GM12878 (cell line): ENCODE data around the gene EHMT2. TPM values are rescaled to one million over a fixed set of nuclear protein-coding genes. Genes with fewer than 3 reads are reported as not detected.

Experiments
- ATAC-seq: fragments of 200-7000 bp; cut with Tn5 transposase; 3 replicates; pipeline ENCODE4 v1.9.1; 2020; ENCODE audit warnings: mild to moderate bottlenecking, moderate library complexity
- BruUV-seq: library from RNA; stranded (reverse); fragments of 400-500 nt; replicated peaks from 2 replicates; lab custom pipeline; 2021; lab: Mats Ljungman, UMichigan
- CTCF ChIA-PET: fragments of 300-600 bp; sonication (Branson Sonifier 250); formaldehyde crosslinking; extraction: SDS; loops from one replicate; lab custom pipeline; 2021; ENCODE audit warnings: inconsistent platforms; lab: Yijun Ruan, JAX
- POLR2A ChIA-PET: fragments of 350-600 bp; formaldehyde crosslinking; extraction: SDS; loops from one replicate; lab custom pipeline; 2021; ENCODE audit warnings: inconsistent platforms; lab: Charles Lee
- RAD21 ChIA-PET: fragments of 300-600 bp; sonication (Branson Sonifier 250); formaldehyde crosslinking; loops from one replicate; lab custom pipeline; 2023; ENCODE audit warnings: antibody characterized with exemption; ENCODE audit not compliant: unreplicated experiment; lab: Charles Lee
- SMC1A ChIA-PET: fragments of 300-600 bp; sonication (Branson Sonifier 250); formaldehyde crosslinking; loops from one replicate; lab custom pipeline; 2023; ENCODE audit not compliant: unreplicated experiment, uncharacterized antibody; lab: Charles Lee
- DNase-seq: peaks from one replicate; pipeline ENCODE4 v3.0.0-alpha.2; 2011; ENCODE audit warnings: low read depth, low spot score
- FAIRE-seq: peaks from 3 replicates; lab custom pipeline; 2011; peaks lifted over from hg19 to GRCh38; lab: Jason Lieb, UNC
- H2AFZ ChIP-seq: 2 replicates; pipeline ENCODE4 v1.6.0; 2011; ENCODE audit warnings: low read depth, low read length, control low read depth; ENCODE audit not compliant: control insufficient read depth
- H3K27ac ChIP-seq: 2 replicates; pipeline ENCODE4 v1.5.1; 2011; ENCODE audit warnings: control low read depth; ENCODE audit not compliant: control insufficient read depth, insufficient read depth
- H3K27me3 ChIP-seq, 2 experiments: replicated peaks in 1 of 2; 2 replicates each; pipeline versions ENCODE4 v1.6.0 to v1.6.1; 2011; ENCODE audit warnings: low read length in 1 of 2; ENCODE audit not compliant: control insufficient read depth in 2 of 2, insufficient read depth in 2 of 2
- H3K36me3 ChIP-seq, 2 experiments: 2 replicates each; pipeline ENCODE4 v1.5.1; 2011; ENCODE audit warnings: low read length in 1 of 2; ENCODE audit not compliant: control insufficient read depth in 2 of 2, insufficient read depth in 2 of 2
- H3K4me1 ChIP-seq: 2 replicates; pipeline ENCODE4 v1.6.1; 2011; ENCODE audit warnings: mild to moderate bottlenecking, low read length, moderate library complexity, mixed read lengths; ENCODE audit not compliant: control insufficient read depth, insufficient read depth
- H3K4me2 ChIP-seq: 2 replicates; pipeline ENCODE4 v1.6.0; 2011; ENCODE audit warnings: control low read depth; ENCODE audit not compliant: control insufficient read depth, insufficient read depth
- H3K4me3 ChIP-seq: fragments of 200-600 bp; sonication (generic); 2 replicates; pipeline ENCODE4 v1.5.1; 2016
- H3K79me2 ChIP-seq: 2 replicates; pipeline ENCODE4 v1.6.0; 2011; ENCODE audit warnings: low read length; ENCODE audit not compliant: control insufficient read depth, insufficient read depth
- H3K9ac ChIP-seq: 2 replicates; pipeline ENCODE4 v1.8.0; 2011; ENCODE audit warnings: low read length, control low read depth, mixed read lengths; ENCODE audit not compliant: control insufficient read depth, insufficient read depth
- H3K9me3 ChIP-seq: replicated peaks from 3 replicates; pipeline ENCODE4 v1.5.1; 2011; ENCODE audit warnings: mild to moderate bottlenecking, low read length; ENCODE audit not compliant: control insufficient read depth, insufficient read depth
- H4K20me1 ChIP-seq: 2 replicates; pipeline ENCODE4 v1.6.0; 2011; ENCODE audit not compliant: control insufficient read depth, insufficient read depth
- ASH2L ChIP-seq: fragments of 300-600, 200-600 bp; sonication (generic); IDR thresholded peaks from 2 replicates; pipeline ENCODE4 v1.6.1; 2017; ENCODE audit warnings: low read depth, mild to moderate bottlenecking, borderline replicate concordance
- FOXK2 ChIP-seq: fragments of 450-650 bp; IDR thresholded peaks from 2 replicates; pipeline ENCODE4 v1.6.1; 2017; ENCODE audit warnings: mild to moderate bottlenecking, moderate library complexity
- HCFC1 ChIP-seq: fragments of 150-350 bp; IDR thresholded peaks from 2 replicates; pipeline ENCODE4 v1.6.1; 2014; ENCODE audit warnings: low read length
- POLR2AphosphoS5 ChIP-seq: IDR thresholded peaks from 2 replicates; pipeline ENCODE4 v1.6.1; 2011; ENCODE audit warnings: mild to moderate bottlenecking, low read length, inconsistent platforms
- SMAD5 ChIP-seq: IDR thresholded peaks from 2 replicates; pipeline ENCODE4 v1.6.1; 2016; ENCODE audit warnings: antibody characterized with exemption, low read depth
- ZNF274 ChIP-seq: IDR thresholded peaks from one replicate; pipeline ENCODE4 v1.8.0; 2011; ENCODE audit not compliant: insufficient read length, insufficient read depth
- WGBS: methylation state at CpG from one replicate; pipeline ENCODE4 v1.1.6; 2016; ENCODE audit warnings: low lambda C conversion rate; ENCODE audit not compliant: insufficient replicate concordance, insufficient coverage; ENCODE audit errors: missing lambda C conversion rate; 5-methylcytosine and 5-hydroxymethylcytosine counted together
- in situ Hi-C: fragments of 300-500 bp; cut with MboI; formaldehyde crosslinking; loops from 9 replicates; pipeline ENCODE4 v1.14.3; 2018; ENCODE audit warnings: mixed read lengths
- intact Hi-C: fragments of 100-400 bp; cut with micrococcal nuclease; formaldehyde crosslinking; loops from one replicate; pipeline ENCODE4 v1.14.2; 2022; ENCODE audit not compliant: unreplicated experiment
- polyA plus RNA-seq, 11 experiments: library from polyadenylated mRNA; depleted of rRNA in 4 of 11; unstranded in 6 of 11; stranded (reverse) in 5 of 11; fragments of >200 nt; fragmentation: Nextera tagmentation in 4 of 11; fragmentation: Illumina TruSeq in 1 of 11; extraction: Ambion mirVana in 4 of 11; extraction: Trizol in 1 of 11; gene quantifications; 1 replicate in 1 of 11; 2 replicates in 10 of 11; pipeline versions ENCODE4 v1.2.1 to v1.2.3, GENCODE V29; 2011 to 2016; ENCODE audit warnings: inconsistent platforms in 2 of 11, missing spikeins in 2 of 11, low read depth in 1 of 11
- total RNA-seq, 4 experiments: library from RNA; depleted of rRNA in 3 of 4; stranded (reverse); fragments of >200 nt in 3 of 4; fragmentation: Illumina TruSeq in 1 of 4; extraction: Trizol in 1 of 4; gene quantifications; 2 replicates each; pipeline versions ENCODE4 v1.2.1 to v1.2.3, GENCODE V29; 2013 to 2021
- TF ChIP-seq, protein P1 (sequence below): fragments of 450-650 bp; IDR thresholded peaks from 2 replicates; pipeline ENCODE4 v1.6.1; 2017; ENCODE audit warnings: mild to moderate bottlenecking, moderate library complexity
- TF ChIP-seq, protein P2 (sequence below): IDR thresholded peaks from 2 replicates; pipeline ENCODE4 v1.6.1; 2012; ENCODE audit warnings: improper control_type of control experiment, low read depth, low read length; ENCODE audit not compliant: insufficient replicate concordance
- TF ChIP-seq, protein P3 (sequence below): fragments of 450-650 bp; IDR thresholded peaks from 2 replicates; pipeline ENCODE4 v1.6.1; 2017; ENCODE audit warnings: borderline replicate concordance

Gene EHMT2
- total and polyA plus RNA-seq, 10 of the 15 experiments (the other 5 are each of a cell fraction or from before 2014, with no cell fraction given), result 1.7 to 53.2 (median 36.3) TPM

DNA sequence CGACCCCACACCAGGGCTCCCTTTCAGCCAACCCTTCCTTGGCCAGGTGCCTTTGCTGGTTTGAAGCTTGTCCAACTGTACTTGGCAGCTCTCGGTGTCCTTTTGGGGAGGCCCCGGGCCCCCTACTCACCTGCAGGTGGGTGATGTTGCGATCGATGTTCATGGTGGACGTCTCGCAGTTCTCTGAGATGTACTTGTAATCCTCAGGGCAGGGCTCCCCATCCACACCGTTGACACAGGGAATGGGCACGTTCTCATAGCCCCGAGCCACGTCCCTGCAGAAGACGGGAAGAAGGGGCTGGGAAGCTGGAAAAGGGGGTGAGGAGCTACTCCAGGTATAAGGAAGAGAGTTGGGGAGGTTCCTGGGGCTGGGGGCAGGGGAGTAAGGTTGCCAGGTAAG is 13.8 kb downstream of the EHMT2 start:
- H3K36me3 ChIP-seq, result peaks cover 11 to 39% of the 10 kb centered on the region in 2 experiments; a peak in 3 of 4 replicates
- H3K27ac ChIP-seq, result no peak overlapping the region
- no peaks in the 10 kb centered on the region for H3K27me3 ChIP-seq
- intact Hi-C loops, result no loop called here
- SMC1A ChIA-PET, result interaction anchor here (0.9 kb wide), 1 partner anchor 29 kb away, joined by 3 read pairs; no protein-coding TSS in a partner anchor
- no peaks in the 10 kb centered on the region for H3K4me1 ChIP-seq
- CTCF ChIA-PET, result interaction anchor here (0.6 to 2.0 kb wide), 3 partner anchors 8 to 25 kb away, joined by 4 to 7 read pairs (median 5); partner anchors contain the start of gene EHMT2
- 95% methylated on average over 9 of the region's 12 CpGs for WGBS
- TF ChIP-seq FOXK2 (no peak), ZNF274 (no peak), HCFC1 (no peak), POLR2AphosphoS5 (no peak), SMAD5 (no peak), ASH2L (no peak)
- TF ChIP-seq, protein P1, sequence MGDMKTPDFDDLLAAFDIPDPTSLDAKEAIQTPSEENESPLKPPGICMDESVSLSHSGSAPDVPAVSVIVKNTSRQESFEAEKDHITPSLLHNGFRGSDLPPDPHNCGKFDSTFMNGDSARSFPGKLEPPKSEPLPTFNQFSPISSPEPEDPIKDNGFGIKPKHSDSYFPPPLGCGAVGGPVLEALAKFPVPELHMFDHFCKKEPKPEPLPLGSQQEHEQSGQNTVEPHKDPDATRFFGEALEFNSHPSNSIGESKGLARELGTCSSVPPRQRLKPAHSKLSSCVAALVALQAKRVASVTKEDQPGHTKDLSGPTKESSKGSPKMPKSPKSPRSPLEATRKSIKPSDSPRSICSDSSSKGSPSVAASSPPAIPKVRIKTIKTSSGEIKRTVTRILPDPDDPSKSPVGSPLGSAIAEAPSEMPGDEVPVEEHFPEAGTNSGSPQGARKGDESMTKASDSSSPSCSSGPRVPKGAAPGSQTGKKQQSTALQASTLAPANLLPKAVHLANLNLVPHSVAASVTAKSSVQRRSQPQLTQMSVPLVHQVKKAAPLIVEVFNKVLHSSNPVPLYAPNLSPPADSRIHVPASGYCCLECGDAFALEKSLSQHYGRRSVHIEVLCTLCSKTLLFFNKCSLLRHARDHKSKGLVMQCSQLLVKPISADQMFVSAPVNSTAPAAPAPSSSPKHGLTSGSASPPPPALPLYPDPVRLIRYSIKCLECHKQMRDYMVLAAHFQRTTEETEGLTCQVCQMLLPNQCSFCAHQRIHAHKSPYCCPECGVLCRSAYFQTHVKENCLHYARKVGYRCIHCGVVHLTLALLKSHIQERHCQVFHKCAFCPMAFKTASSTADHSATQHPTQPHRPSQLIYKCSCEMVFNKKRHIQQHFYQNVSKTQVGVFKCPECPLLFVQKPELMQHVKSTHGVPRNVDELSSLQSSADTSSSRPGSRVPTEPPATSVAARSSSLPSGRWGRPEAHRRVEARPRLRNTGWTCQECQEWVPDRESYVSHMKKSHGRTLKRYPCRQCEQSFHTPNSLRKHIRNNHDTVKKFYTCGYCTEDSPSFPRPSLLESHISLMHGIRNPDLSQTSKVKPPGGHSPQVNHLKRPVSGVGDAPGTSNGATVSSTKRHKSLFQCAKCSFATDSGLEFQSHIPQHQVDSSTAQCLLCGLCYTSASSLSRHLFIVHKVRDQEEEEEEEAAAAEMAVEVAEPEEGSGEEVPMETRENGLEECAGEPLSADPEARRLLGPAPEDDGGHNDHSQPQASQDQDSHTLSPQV, result no peak
- TF ChIP-seq, protein P2, sequence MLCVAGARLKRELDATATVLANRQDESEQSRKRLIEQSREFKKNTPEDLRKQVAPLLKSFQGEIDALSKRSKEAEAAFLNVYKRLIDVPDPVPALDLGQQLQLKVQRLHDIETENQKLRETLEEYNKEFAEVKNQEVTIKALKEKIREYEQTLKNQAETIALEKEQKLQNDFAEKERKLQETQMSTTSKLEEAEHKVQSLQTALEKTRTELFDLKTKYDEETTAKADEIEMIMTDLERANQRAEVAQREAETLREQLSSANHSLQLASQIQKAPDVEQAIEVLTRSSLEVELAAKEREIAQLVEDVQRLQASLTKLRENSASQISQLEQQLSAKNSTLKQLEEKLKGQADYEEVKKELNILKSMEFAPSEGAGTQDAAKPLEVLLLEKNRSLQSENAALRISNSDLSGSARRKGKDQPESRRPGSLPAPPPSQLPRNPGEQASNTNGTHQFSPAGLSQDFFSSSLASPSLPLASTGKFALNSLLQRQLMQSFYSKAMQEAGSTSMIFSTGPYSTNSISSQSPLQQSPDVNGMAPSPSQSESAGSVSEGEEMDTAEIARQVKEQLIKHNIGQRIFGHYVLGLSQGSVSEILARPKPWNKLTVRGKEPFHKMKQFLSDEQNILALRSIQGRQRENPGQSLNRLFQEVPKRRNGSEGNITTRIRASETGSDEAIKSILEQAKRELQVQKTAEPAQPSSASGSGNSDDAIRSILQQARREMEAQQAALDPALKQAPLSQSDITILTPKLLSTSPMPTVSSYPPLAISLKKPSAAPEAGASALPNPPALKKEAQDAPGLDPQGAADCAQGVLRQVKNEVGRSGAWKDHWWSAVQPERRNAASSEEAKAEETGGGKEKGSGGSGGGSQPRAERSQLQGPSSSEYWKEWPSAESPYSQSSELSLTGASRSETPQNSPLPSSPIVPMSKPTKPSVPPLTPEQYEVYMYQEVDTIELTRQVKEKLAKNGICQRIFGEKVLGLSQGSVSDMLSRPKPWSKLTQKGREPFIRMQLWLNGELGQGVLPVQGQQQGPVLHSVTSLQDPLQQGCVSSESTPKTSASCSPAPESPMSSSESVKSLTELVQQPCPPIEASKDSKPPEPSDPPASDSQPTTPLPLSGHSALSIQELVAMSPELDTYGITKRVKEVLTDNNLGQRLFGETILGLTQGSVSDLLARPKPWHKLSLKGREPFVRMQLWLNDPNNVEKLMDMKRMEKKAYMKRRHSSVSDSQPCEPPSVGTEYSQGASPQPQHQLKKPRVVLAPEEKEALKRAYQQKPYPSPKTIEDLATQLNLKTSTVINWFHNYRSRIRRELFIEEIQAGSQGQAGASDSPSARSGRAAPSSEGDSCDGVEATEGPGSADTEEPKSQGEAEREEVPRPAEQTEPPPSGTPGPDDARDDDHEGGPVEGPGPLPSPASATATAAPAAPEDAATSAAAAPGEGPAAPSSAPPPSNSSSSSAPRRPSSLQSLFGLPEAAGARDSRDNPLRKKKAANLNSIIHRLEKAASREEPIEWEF, result no peak
- TF ChIP-seq, protein P3, sequence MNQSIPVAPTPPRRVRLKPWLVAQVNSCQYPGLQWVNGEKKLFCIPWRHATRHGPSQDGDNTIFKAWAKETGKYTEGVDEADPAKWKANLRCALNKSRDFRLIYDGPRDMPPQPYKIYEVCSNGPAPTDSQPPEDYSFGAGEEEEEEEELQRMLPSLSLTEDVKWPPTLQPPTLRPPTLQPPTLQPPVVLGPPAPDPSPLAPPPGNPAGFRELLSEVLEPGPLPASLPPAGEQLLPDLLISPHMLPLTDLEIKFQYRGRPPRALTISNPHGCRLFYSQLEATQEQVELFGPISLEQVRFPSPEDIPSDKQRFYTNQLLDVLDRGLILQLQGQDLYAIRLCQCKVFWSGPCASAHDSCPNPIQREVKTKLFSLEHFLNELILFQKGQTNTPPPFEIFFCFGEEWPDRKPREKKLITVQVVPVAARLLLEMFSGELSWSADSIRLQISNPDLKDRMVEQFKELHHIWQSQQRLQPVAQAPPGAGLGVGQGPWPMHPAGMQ, result no peak
- ATAC-seq, result no peak
- DNase-seq, result no peak
- no peak overlapping the region for H3K9ac ChIP-seq
- no peak overlapping the region for H3K4me3 ChIP-seq
- no peak overlapping the region for H3K4me2 ChIP-seq
- H4K20me1 ChIP-seq, result no peaks in the 10 kb centered on the region
- no peak for FAIRE-seq
- no peak overlapping the region for H2AFZ ChIP-seq
- no peaks in the 10 kb centered on the region for H3K79me2 ChIP-seq
- no peaks in the 10 kb centered on the region for H3K9me3 ChIP-seq
- RAD21 ChIA-PET, result no interaction called here
- BruUV-seq, result no TSS peak
- in situ Hi-C loops, result no loop called here
- POLR2A ChIA-PET, result interaction anchor here (0.6 kb wide), 2 partner anchors 61 to 175 kb away, joined by 3 read pairs; no protein-coding TSS in a partner anchor
